ENCODE measurements around the gene ALKAL2. TPM values are rescaled to one million over a fixed set of nuclear protein-coding genes. Genes with fewer than 3 reads are reported as not detected.
"Not testable (repeated sequence)": the region's sequence is repeated elsewhere in the genome, so short reads cannot be mapped to it uniquely, and the experiment has no call there.

Gene ALKAL2
- polyA plus RNA-seq, 1 donor from 2014 or later, result not detected

GRCh38 chr2:317501-318424 is 29.9 kb upstream of the ALKAL2 start:
- Histone ChIP-seq H3K36me3 (ENCODE audit: insufficient read depth, low read length) (no peaks in the 10 kb centered on the region), H3K79me2 (replicated peaks; ENCODE audit: insufficient read depth, low read length) (no peaks in the 10 kb centered on the region), H3K9me3 (ENCODE audit: low read length) (no peaks in the 10 kb centered on the region), H3F3A (ENCODE audit: insufficient read depth, low read length, poor library complexity, severe bottlenecking) (no peaks in the 10 kb centered on the region), H3K4me3 (ENCODE audit: low read length) (no peak overlapping the region), H3K27ac (ENCODE audit: low read length) (no peak overlapping the region), H2AFZ (ENCODE audit: low read depth, low read length) (no peak overlapping the region), H3K27me3 (ENCODE audit: insufficient read depth, low read depth, low read length) (no peaks in the 10 kb centered on the region), H3K9ac (ENCODE audit: low read length) (no peak overlapping the region), H3K4me2 (ENCODE audit: low read length) (no peak overlapping the region), H3K9me2 (ENCODE audit: insufficient read depth, low read length) (no peaks in the 10 kb centered on the region), H4K20me1 (ENCODE audit: insufficient read depth) (no peaks in the 10 kb centered on the region)
- TF ChIP-seq EP300 (conservative IDR thresholded peaks at IDR 0.05; ENCODE audit: poor library complexity, severe bottlenecking), result no peak
- no peak for TF ChIP-seq POLR2AphosphoS5 (IDR thresholded peaks at IDR 0.05)
- TF ChIP-seq CTCF (IDR thresholded peaks at IDR 0.05; ENCODE audit: poor library complexity, severe bottlenecking), result no peak
- TF ChIP-seq TAF1 (IDR thresholded peaks at IDR 0.05; ENCODE audit: low read depth), result no peak
- TF ChIP-seq RAD21 (conservative IDR thresholded peaks at IDR 0.05), result no peak
- no peak for TF ChIP-seq EZH2 (IDR thresholded peaks at IDR 0.05; ENCODE audit: borderline replicate concordance, insufficient read depth, low read length, poor library complexity, severe bottlenecking)
- no peak for TF ChIP-seq MXI1 (conservative IDR thresholded peaks at IDR 0.05; ENCODE audit: poor library complexity, severe bottlenecking)
- no peak for TF ChIP-seq REST (IDR thresholded peaks at IDR 0.05; ENCODE audit: borderline replicate concordance)
- no peak for TF ChIP-seq SMC3 (conservative IDR thresholded peaks at IDR 0.05; ENCODE audit: poor library complexity)

GRCh38 chr2:316381-316780 is 28.5 kb upstream of the ALKAL2 start:
- H4K20me1 ChIP-seq (ENCODE audit: insufficient read depth), result no peaks in the 10 kb centered on the region
- no peaks in the 10 kb centered on the region for H3K27me3 ChIP-seq (ENCODE audit: insufficient read depth, low read depth, low read length)
- H3K9ac ChIP-seq (ENCODE audit: low read length), result no peak overlapping the region
- no peak for TF ChIP-seq MXI1 (conservative IDR thresholded peaks at IDR 0.05; ENCODE audit: poor library complexity, severe bottlenecking)
- no peak for TF ChIP-seq POLR2AphosphoS5 (IDR thresholded peaks at IDR 0.05)
- no peak for TF ChIP-seq EP300 (conservative IDR thresholded peaks at IDR 0.05; ENCODE audit: poor library complexity, severe bottlenecking)
- no peaks in the 10 kb centered on the region for H3K9me3 ChIP-seq (ENCODE audit: low read length)
- no peaks in the 10 kb centered on the region for H3F3A ChIP-seq (ENCODE audit: insufficient read depth, low read length, poor library complexity, severe bottlenecking)
- H3K79me2 ChIP-seq (replicated peaks; ENCODE audit: insufficient read depth, low read length), result no peaks in the 10 kb centered on the region
- H2AFZ ChIP-seq (ENCODE audit: low read depth, low read length), result no peak overlapping the region
- H3K36me3 ChIP-seq (ENCODE audit: insufficient read depth, low read length), result no peaks in the 10 kb centered on the region
- no peak overlapping the region for H3K27ac ChIP-seq (ENCODE audit: low read length)
- no peak overlapping the region for H3K4me3 ChIP-seq (ENCODE audit: low read length)
- no peak overlapping the region for H3K4me2 ChIP-seq (ENCODE audit: low read length)
- no peaks in the 10 kb centered on the region for H3K9me2 ChIP-seq (ENCODE audit: insufficient read depth, low read length)

DNA sequence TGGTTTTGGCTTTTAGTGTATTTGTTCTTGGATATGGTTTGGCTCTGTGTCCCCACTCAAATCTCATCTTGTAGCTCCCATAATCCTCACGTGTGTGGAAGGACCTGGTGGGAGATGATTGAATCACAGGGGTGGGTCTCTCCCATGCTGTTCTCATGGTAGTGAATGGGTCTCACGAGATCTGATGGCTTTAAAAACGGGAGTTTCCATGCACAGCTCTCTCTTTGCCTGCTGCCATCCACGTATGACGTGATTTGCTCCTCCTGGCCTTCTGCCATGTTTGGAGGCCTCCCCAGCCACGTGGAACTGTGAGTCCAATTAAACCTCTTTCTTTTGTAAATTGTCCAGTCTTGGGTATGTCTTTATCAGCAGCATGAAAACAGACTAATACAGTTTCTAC is 28.0 kb upstream of the ALKAL2 start:
- H3F3A ChIP-seq (ENCODE audit: insufficient read depth, low read length, poor library complexity, severe bottlenecking); H3K4me2 ChIP-seq (ENCODE audit: low read length); H3K27me3 ChIP-seq (ENCODE audit: insufficient read depth, low read depth, low read length); H3K36me3 ChIP-seq (ENCODE audit: insufficient read depth, low read length); H3K9me2 ChIP-seq (ENCODE audit: insufficient read depth, low read length); H3K79me2 ChIP-seq (replicated peaks; ENCODE audit: insufficient read depth, low read length); H2AFZ ChIP-seq (ENCODE audit: low read depth, low read length); H3K9ac ChIP-seq (ENCODE audit: low read length); H3K4me3 ChIP-seq (ENCODE audit: low read length); H3K27ac ChIP-seq (ENCODE audit: low read length); H4K20me1 ChIP-seq (ENCODE audit: insufficient read depth); H3K9me3 ChIP-seq (ENCODE audit: low read length): not testable (repeated sequence)
